ENCODE results near the gene ATP2B2. TPM values are rescaled to one million over a fixed set of nuclear protein-coding genes. Genes with fewer than 3 reads are reported as not detected.

ATP2B2 gene
- total RNA-seq, 2 donors from 2014 or later = 0.07 to 0.11 TPM

GRCh38 chr3:10340476-10340875, 164.9 kb downstream of the ATP2B2 start:
- Histone ChIP-seq H3K4me1 (no peaks in the 10 kb centered on the region), H3K27ac (no peak overlapping the region), H3K9ac (ENCODE audit: low read depth in 2 of 2, low read length in 2 of 2) (no peak overlapping the region), H3K4me3 (no peak overlapping the region), H3K36me3 (no peaks in the 10 kb centered on the region), H3K27me3 (no peaks in the 10 kb centered on the region), H3K9me3 (no peaks in the 10 kb centered on the region)
- no peak for DNase-seq
- intact Hi-C loops (cut with DNase I) = no loop called here
- no peak for TF ChIP-seq CTCF (IDR thresholded peaks at IDR 0.05)

GRCh38 chr3:10340046-10340445, 165.3 kb downstream of the ATP2B2 start:
- no peak for DNase-seq
- no peaks in the 10 kb centered on the region for H3K9me3 ChIP-seq
- H3K9ac ChIP-seq (ENCODE audit: low read depth in 2 of 2, low read length in 2 of 2) = no peak overlapping the region
- H3K36me3 ChIP-seq = no peaks in the 10 kb centered on the region
- H3K27ac ChIP-seq = no peak overlapping the region
- intact Hi-C loops (cut with DNase I) = no loop called here
- H3K4me1 ChIP-seq = no peaks in the 10 kb centered on the region
- no peaks in the 10 kb centered on the region for H3K27me3 ChIP-seq
- no peak overlapping the region for H3K4me3 ChIP-seq
- no peak for TF ChIP-seq CTCF (IDR thresholded peaks at IDR 0.05)

- Histone ChIP-seq H3K27ac (no peak overlapping the region), H3K9ac (ENCODE audit: low read depth in 2 of 2, low read length in 2 of 2) (no peak overlapping the region)
- DNase-seq = no peak
These were observed 165.9 kb downstream of the ATP2B2 start for GRCh38 chr3:10339376-10339955.

GRCh38 chr3:10338591-10339353, 166.6 kb downstream of the ATP2B2 start:
- Histone ChIP-seq H3K27ac (no peak overlapping the region), H3K9ac (ENCODE audit: low read depth in 2 of 2, low read length in 2 of 2) (no peak overlapping the region), H3K27me3 (no peaks in the 10 kb centered on the region), H3K4me1 (no peaks in the 10 kb centered on the region), H3K36me3 (no peaks in the 10 kb centered on the region), H3K4me3 (no peak overlapping the region), H3K9me3 (no peaks in the 10 kb centered on the region)
- DNase-seq = no peak
- TF ChIP-seq CTCF (IDR thresholded peaks at IDR 0.05) = no peak
- intact Hi-C loops (cut with DNase I) = no loop called here

More at GRCh38 chr3:10339376-10339955, 165.9 kb downstream of the ATP2B2 start:
- no peak for TF ChIP-seq CTCF (IDR thresholded peaks at IDR 0.05)
- no peaks in the 10 kb centered on the region for H3K27me3 ChIP-seq
- H3K36me3 ChIP-seq = no peaks in the 10 kb centered on the region
- no peak overlapping the region for H3K4me3 ChIP-seq
- intact Hi-C loops (cut with DNase I) = no loop called here
- H3K9me3 ChIP-seq = no peaks in the 10 kb centered on the region
- no peaks in the 10 kb centered on the region for H3K4me1 ChIP-seq

- H3K9me3 ChIP-seq = no peaks in the 10 kb centered on the region
- H3K4me3 ChIP-seq = no peak overlapping the region
- no peaks in the 10 kb centered on the region for H3K4me1 ChIP-seq
- no peak overlapping the region for H3K27ac ChIP-seq
- H3K27me3 ChIP-seq = no peaks in the 10 kb centered on the region
- H3K9ac ChIP-seq (ENCODE audit: low read depth in 2 of 2, low read length in 2 of 2) = no peak overlapping the region
- intact Hi-C loops (cut with DNase I) = no loop called here
- no peaks in the 10 kb centered on the region for H3K36me3 ChIP-seq
- DNase-seq = no peak
- TF ChIP-seq CTCF (IDR thresholded peaks at IDR 0.05) = no peak
These were observed 167.3 kb downstream of the ATP2B2 start for GRCh38 chr3:10338164-10338470.
